G401 (cell line): Measurements from ENCODE around the gene SRCIN1. TPM values are rescaled to one million over a fixed set of nuclear protein-coding genes. Genes with fewer than 3 reads are reported as not detected.

ENCODE experiments used
- DNase-seq: peaks from one replicate; pipeline ENCODE4 v3.0.0-alpha.2; 2015; ENCODE audit warnings: low spot score
- in situ Hi-C: cut with HindIII; loops from 2 replicates; pipeline ENCODE4 v1.10.0; 2016; ENCODE audit warnings: low sequenced_read_pairs, mixed read lengths
- total RNA-seq: library from RNA; depleted of rRNA; stranded (reverse); fragments of >200 nt; shearing (Covaris generic); gene quantifications from 2 replicates; pipeline ENCODE4 v1.2.3, GENCODE V29; 2014

SRCIN1 gene
- total RNA-seq, 1 experiment from 2014 or later, result 12.4 TPM

- DNase-seq, result no peak
- in situ Hi-C loops, result no loop called here
Observed at GRCh38 chr17:38556239-38556638, 49.5 kb downstream of the SRCIN1 start.

DNA sequence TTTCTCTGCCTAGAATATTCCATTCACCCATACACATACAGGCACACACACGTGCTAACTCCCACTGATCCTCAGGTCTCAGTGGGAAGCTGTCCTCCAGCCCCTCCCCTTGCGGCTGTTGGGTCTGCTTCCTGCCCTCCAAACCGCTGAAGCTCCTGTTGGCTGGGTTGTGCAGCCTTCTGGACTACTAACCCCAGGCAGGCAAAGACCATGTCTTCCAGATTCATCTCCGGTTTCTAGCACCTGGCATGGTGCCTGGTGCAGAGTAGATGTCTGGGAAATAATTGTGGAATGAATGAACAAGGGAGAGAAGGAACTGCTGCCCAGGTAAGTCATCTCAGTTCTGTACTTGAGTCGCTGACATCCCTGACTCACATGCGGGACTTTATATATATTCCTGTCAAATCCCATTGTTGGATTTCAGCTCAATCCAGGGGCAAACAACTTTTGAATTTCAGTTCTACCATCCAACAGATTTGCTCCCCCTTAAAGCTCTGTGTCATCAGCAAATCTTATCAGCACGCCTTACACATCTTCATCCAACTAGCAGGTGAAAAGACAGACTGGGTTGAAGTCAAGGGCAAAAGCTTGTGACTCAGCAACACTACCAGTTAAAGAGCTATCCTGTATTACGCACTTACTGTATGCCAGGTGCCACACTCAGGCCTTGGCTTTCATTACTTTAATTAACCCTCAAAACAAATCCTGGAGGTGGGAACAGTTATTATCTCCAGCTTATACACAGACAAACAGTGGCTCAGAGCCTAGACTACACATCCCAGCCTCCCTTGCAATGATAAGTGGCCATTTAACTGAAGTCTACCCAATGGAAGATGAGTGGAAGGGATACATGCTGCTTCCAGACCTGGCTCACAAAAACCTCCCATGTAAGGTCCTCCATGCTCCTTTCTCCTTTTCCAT lies 51.1 kb downstream of the SRCIN1 start:
- DNase-seq, result peak; percentile 96
- in situ Hi-C loops, result no loop called here

GRCh38 chr17:38552343-38552742 lies 53.4 kb downstream of the SRCIN1 start:
- DNase-seq, result no peak
- in situ Hi-C loops, result no loop called here

- no peak for DNase-seq
- in situ Hi-C loops, result no loop called here
Observed at GRCh38 chr17:38551121-38551520, 54.6 kb downstream of the SRCIN1 start.

- DNase-seq, result peak; percentile 75
- in situ Hi-C loops, result no loop called here
Observed at GRCh38 chr17:38550661-38551060, 55.1 kb downstream of the SRCIN1 start.

- in situ Hi-C loops, result no loop called here
- DNase-seq, result no peak
Observed at GRCh38 chr17:38549285-38549684, 56.5 kb downstream of the SRCIN1 start.

GRCh38 chr17:38547444-38547843 lies 58.3 kb downstream of the SRCIN1 start:
- DNase-seq, result no peak
- in situ Hi-C loops, result no loop called here

GRCh38 chr17:38546396-38546795 lies 59.4 kb downstream of the SRCIN1 start:
- no peak for DNase-seq
- in situ Hi-C loops, result no loop called here

DNA sequence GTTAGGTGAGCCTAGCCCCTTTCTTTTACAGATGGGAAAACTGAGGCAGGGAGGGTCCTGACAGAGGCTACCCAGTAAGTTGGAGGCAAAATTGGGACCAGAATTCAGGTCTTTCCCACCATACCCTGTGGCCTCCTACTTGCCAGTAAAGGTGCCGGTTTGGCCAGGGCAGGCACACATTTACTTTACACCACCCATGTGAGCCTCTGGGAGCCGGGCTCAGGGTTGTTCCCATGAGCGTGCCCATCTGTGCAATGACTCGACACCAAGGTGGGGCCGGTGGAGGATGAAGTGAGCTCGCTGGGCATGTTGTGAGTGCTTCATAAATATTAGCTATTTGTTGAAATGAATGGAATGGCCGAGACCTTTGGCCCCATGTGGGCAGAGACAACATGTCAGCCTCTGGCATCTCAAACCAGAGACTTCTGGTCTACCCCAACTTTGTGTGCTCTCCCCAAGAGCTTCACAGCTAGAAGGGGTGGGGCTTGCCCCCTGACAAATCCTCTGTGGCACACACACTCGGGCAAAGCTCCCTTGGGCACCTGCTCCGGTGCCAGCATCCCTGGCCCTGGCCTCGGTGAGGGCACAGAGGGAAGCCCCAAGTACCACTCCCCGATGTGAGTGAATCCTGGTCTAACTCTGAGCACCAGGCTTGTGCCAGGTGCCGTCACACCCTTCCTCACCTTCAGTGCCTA lies 60.1 kb downstream of the SRCIN1 start:
- in situ Hi-C loops, result no loop called here

DNA sequence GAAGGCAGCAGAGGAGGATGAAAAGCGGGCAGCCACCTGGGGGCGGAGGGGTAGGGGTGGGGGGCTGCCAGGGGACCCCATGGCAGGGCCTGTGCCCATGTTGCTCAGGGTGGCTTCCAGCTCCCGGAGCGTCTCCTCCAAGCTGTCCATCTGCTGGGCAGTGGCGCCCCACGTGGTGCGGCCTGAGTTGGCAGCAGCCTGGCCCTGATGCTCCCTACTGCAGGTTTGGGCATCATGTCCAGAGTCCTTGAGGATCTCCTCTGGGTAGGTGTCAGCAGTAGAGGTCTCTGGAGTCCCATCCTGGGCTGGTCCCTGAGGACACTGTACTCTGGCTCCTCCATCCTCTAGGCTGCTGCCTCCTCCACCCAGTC lies 60.9 kb downstream of the SRCIN1 start:
- peak; percentile 69 for DNase-seq
- in situ Hi-C loops, result no loop called here

More for the DNA sequence above, 60.1 kb downstream of the SRCIN1 start:
- no peak for DNase-seq

- in situ Hi-C loops, result no loop called here
- DNase-seq, result no peak
Observed at GRCh38 chr17:38544175-38544838, 61.4 kb downstream of the SRCIN1 start.

DNA sequence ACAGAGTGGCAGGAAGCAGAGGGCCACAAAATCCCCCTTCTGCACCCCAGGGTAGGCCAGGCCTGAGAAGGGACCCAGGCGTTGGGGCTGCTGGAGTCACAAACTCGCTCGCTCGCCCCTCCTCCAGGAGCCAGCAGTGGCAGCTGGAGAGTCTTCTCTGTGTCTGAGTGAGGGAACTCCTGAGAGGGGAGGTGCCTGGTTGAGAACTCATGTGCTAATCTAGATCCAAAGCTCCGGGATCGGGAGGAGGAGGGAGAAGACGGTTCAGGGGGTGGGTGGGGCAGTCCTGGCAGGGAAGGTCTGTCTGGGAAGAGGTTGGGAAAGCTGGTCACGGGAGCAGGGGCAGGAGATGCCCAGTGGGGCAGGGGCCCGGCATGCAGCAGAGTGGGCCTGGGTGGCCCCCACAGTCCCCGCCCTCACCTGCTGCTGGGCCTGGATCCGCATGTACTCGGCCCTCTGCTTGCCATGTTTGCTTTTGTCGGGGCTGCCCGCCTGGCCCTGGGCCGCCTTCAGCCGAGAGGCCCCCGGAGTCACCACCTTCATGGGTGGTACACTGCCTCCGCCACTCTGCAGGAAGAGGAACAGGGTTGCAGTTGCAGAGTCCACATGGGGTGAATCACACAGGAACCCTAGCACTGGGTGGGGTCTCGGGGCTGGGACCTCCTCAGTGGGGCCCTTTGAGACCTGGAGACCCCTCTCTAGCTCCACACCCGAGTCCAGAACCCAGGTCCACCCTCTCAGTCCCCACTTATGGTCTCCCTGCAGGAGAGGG lies 62.2 kb downstream of the SRCIN1 start:
- DNase-seq, result no peak
- in situ Hi-C loops, result no loop called here

DNA sequence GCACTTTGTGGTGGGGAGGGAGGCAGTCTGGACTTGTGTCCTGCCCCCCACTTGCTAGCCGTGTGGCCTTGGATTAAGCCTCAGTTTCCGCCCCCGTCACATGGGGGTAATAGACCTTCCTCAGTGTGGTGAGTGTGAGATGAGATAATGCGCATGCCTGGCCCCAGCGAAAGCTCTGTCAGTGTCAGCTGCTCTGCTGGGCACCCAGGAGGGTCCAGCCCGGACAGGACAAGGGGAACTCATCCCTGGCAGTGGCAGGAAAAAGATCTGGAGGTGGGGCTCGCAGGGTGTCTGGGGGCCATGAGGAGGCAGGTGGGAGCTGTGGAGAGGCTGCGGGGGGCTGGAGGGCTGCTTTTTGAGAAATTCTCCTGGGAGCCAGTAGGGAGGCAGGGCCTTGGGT lies 63.5 kb downstream of the SRCIN1 start:
- in situ Hi-C loops, result no loop called here
- no peak for DNase-seq

DNA sequence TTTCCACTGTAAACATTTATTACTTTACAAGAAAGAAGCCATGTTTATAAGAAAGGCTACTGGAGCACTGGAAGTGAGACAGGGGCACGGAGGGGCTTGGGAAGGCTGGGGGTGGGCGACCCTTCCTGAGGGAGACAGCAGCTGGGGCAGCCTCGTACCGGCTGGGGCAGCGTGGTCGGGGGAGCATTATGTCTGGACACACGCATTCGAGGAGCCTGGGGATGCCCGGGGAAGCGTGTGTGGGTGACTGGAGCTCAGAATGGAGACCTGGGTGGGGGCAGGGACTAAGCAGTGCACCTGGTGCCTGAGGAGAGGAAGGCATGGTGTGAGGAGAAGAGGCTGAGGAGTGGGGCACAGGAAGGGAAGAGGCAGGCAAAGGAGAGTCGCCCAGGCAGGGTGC lies 64.5 kb downstream of the SRCIN1 start:
- DNase-seq, result no peak
- in situ Hi-C loops, result no loop called here

DNA sequence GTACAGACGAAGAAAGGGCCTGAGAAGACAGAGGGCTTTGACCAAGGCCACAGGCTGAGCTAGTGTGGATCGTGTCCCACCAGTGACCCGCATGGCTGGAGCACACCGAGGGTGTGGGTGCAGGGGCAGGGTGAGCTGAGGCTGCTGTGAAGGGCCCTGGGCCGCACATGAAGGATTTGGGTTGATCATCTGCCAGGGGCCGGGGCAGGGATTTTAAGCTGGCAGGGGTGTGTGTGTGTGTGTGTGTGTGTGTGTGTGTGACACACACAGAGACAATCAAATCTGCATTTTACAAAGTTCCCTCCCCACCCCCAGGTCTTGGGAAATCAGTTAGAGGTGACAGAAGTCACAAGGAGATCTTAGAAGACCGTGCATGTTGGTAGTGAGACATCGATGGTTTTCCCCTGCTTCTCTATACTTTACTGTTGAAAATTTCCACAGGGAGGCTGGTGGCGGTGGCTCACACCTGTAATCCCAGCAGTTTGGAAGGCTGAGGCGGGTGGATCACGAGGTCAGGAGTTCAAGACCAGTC lies 65.2 kb downstream of the SRCIN1 start:
- in situ Hi-C loops, result no loop called here
- no peak for DNase-seq

DNA sequence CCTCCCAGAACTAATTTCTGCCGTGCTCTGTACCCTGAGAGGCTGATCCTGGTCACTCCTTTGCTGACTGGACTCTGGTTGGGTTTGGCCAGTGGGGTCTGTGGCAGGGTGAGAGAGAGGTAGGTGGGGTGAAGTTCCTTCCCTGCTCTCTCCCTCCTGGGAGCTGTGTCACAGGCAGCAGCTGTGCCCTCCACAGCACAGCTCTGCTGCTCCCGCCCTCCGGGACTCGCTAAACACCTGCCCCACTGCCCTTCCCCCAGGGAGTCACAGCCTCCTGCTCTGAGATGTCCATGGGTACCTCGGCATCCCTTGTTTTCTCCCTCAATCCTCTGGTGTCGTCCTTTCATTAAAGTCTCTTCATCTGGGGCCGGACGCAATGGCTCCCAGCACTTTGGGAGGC lies 66.4 kb downstream of the SRCIN1 start:
- in situ Hi-C loops, result no loop called here
- DNase-seq, result no peak

DNA sequence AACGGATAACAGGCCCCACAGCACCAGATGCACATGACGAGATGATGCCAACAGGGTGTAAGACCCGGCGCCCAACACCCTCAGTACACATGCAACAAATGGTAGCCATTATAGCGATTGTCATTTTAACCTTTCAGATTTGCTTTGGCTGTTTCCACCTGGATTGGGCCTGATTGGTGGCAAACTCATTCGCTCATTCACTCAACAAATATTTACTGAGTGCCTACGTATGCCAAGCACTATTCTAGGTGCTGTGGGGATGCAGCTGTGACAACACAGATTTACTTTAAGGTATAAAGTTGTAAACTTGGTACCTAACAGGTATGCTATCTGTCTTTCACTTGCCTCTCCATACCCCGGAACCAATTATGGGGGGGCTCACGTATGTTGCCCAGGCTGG lies 66.8 kb downstream of the SRCIN1 start:
- in situ Hi-C loops, result no loop called here
- no peak for DNase-seq

- DNase-seq, result no peak
- in situ Hi-C loops, result no loop called here
Observed at GRCh38 chr17:38536661-38537060, 69.1 kb downstream of the SRCIN1 start.

DNA sequence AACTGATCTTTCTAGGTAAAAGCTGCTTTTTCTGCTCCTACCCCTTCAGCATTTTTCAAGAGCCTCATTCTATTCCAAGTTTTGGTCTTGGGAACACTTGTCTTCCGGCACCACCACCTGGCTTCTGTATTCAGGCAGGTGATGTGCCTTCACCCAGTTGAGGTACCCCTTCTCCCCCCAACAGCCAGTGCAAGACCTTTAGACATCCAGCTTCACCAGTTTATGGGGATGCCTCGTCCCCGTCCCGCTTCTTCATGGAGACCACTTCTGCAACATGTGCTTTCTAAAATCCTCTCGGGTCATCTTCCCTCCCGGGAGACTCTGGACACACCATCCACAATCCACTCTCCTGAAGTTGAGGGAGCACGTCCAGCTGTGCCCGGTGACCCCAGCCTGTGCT lies 69.9 kb downstream of the SRCIN1 start:
- in situ Hi-C loops, result no loop called here
- DNase-seq, result no peak
